GM12878 (cell line): ENCODE results near the gene FTO. TPM values are rescaled to one million over a fixed set of nuclear protein-coding genes. Genes with fewer than 3 reads are reported as not detected.

Experiments used
- ATAC-seq: fragments of 200-7000 bp; cut with Tn5 transposase; 3 replicates; pipeline ENCODE4 v1.9.1; 2020; ENCODE audit warnings: mild to moderate bottlenecking, moderate library complexity
- BruUV-seq: library from RNA; stranded (reverse); fragments of 400-500 nt; replicated peaks from 2 replicates; lab custom pipeline; 2021; lab: Mats Ljungman, UMichigan
- CTCF ChIA-PET: fragments of 300-600 bp; sonication (Branson Sonifier 250); formaldehyde crosslinking; extraction: SDS; loops from one replicate; lab custom pipeline; 2021; ENCODE audit warnings: inconsistent platforms; lab: Yijun Ruan, JAX
- POLR2A ChIA-PET: fragments of 350-600 bp; formaldehyde crosslinking; extraction: SDS; loops from one replicate; lab custom pipeline; 2021; ENCODE audit warnings: inconsistent platforms; lab: Charles Lee
- RAD21 ChIA-PET: fragments of 300-600 bp; sonication (Branson Sonifier 250); formaldehyde crosslinking; loops from one replicate; lab custom pipeline; 2023; ENCODE audit warnings: antibody characterized with exemption; ENCODE audit not compliant: unreplicated experiment; lab: Charles Lee
- SMC1A ChIA-PET: fragments of 300-600 bp; sonication (Branson Sonifier 250); formaldehyde crosslinking; loops from one replicate; lab custom pipeline; 2023; ENCODE audit not compliant: unreplicated experiment, uncharacterized antibody; lab: Charles Lee
- DNase-seq: peaks from one replicate; pipeline ENCODE4 v3.0.0-alpha.2; 2011; ENCODE audit warnings: low read depth, low spot score
- FAIRE-seq: peaks from 3 replicates; lab custom pipeline; 2011; peaks lifted over from hg19 to GRCh38; lab: Jason Lieb, UNC
- H2AFZ ChIP-seq: 2 replicates; pipeline ENCODE4 v1.6.0; 2011; ENCODE audit warnings: low read depth, low read length, control low read depth; ENCODE audit not compliant: control insufficient read depth
- H3K27ac ChIP-seq: 2 replicates; pipeline ENCODE4 v1.5.1; 2011; ENCODE audit warnings: control low read depth; ENCODE audit not compliant: control insufficient read depth, insufficient read depth
- H3K27me3 ChIP-seq, 2 experiments: replicated peaks in 1 of 2; 2 replicates each; pipeline versions ENCODE4 v1.6.0 to v1.6.1; 2011; ENCODE audit warnings: low read length in 1 of 2; ENCODE audit not compliant: control insufficient read depth in 2 of 2, insufficient read depth in 2 of 2
- H3K36me3 ChIP-seq, 2 experiments: 2 replicates each; pipeline ENCODE4 v1.5.1; 2011; ENCODE audit warnings: low read length in 1 of 2; ENCODE audit not compliant: control insufficient read depth in 2 of 2, insufficient read depth in 2 of 2
- H3K4me1 ChIP-seq: 2 replicates; pipeline ENCODE4 v1.6.1; 2011; ENCODE audit warnings: mild to moderate bottlenecking, low read length, moderate library complexity, mixed read lengths; ENCODE audit not compliant: control insufficient read depth, insufficient read depth
- H3K4me2 ChIP-seq: 2 replicates; pipeline ENCODE4 v1.6.0; 2011; ENCODE audit warnings: control low read depth; ENCODE audit not compliant: control insufficient read depth, insufficient read depth
- H3K4me3 ChIP-seq: fragments of 200-600 bp; sonication (generic); 2 replicates; pipeline ENCODE4 v1.5.1; 2016
- H3K79me2 ChIP-seq: 2 replicates; pipeline ENCODE4 v1.6.0; 2011; ENCODE audit warnings: low read length; ENCODE audit not compliant: control insufficient read depth, insufficient read depth
- H3K9ac ChIP-seq: 2 replicates; pipeline ENCODE4 v1.8.0; 2011; ENCODE audit warnings: low read length, control low read depth, mixed read lengths; ENCODE audit not compliant: control insufficient read depth, insufficient read depth
- H3K9me3 ChIP-seq: replicated peaks from 3 replicates; pipeline ENCODE4 v1.5.1; 2011; ENCODE audit warnings: mild to moderate bottlenecking, low read length; ENCODE audit not compliant: control insufficient read depth, insufficient read depth
- H4K20me1 ChIP-seq: 2 replicates; pipeline ENCODE4 v1.6.0; 2011; ENCODE audit not compliant: control insufficient read depth, insufficient read depth
- CREB1 ChIP-seq: IDR thresholded peaks from 2 replicates; pipeline ENCODE4 v1.6.1; 2012; ENCODE audit warnings: low read depth, mild to moderate bottlenecking, inconsistent platforms
- E2F4 ChIP-seq: IDR thresholded peaks from 2 replicates; pipeline ENCODE4 v1.6.1; 2012; ENCODE audit warnings: low read depth, low read length, improper control_type of control experiment
- EGR1 ChIP-seq, 2 experiments: IDR thresholded peaks; 1 replicate in 1 of 2; 2 replicates in 1 of 2; pipeline ENCODE4 v1.6.1; 2011 to 2012; ENCODE audit warnings: low read depth in 2 of 2, low read length in 2 of 2, borderline replicate concordance in 1 of 2, mild to moderate bottlenecking in 1 of 2, moderate library complexity in 1 of 2
- HDAC2 ChIP-seq: fragments of 200-600 bp; sonication (generic); IDR thresholded peaks from 2 replicates; pipeline ENCODE4 v1.6.1; 2017
- IKZF1 ChIP-seq: fragments of 450-650 bp; conservative IDR thresholded peaks from 2 replicates; pipeline ENCODE4 v1.6.1; 2017; ENCODE audit warnings: antibody characterized with exemption, mild to moderate bottlenecking
- NRF1 ChIP-seq: conservative IDR thresholded peaks from 2 replicates; pipeline ENCODE4 v1.6.1; 2011; ENCODE audit warnings: mild to moderate bottlenecking, low read depth, low read length, improper control_type of control experiment
- RB1 ChIP-seq: fragments of 450-650 bp; formaldehyde crosslinking; IDR thresholded peaks from 2 replicates; pipeline ENCODE4 v1.6.1; 2017; ENCODE audit warnings: mild to moderate bottlenecking, borderline replicate concordance
- RBBP5 ChIP-seq: fragments of 200-600 bp; sonication (generic); conservative IDR thresholded peaks from 2 replicates; pipeline ENCODE4 v1.6.1; 2016
- TCF7 ChIP-seq: IDR thresholded peaks from 2 replicates; pipeline ENCODE4 v1.6.1; 2014; ENCODE audit warnings: antibody characterized with exemption, borderline replicate concordance
- ZZZ3 ChIP-seq: IDR thresholded peaks from 2 replicates; pipeline ENCODE4 v1.6.1; 2011; ENCODE audit warnings: low read depth; ENCODE audit not compliant: control insufficient read depth, insufficient read length
- WGBS: methylation state at CpG from one replicate; pipeline ENCODE4 v1.1.6; 2016; ENCODE audit warnings: low lambda C conversion rate; ENCODE audit not compliant: insufficient replicate concordance, insufficient coverage; ENCODE audit errors: missing lambda C conversion rate; 5-methylcytosine and 5-hydroxymethylcytosine counted together
- in situ Hi-C: fragments of 300-500 bp; cut with MboI; formaldehyde crosslinking; loops from 9 replicates; pipeline ENCODE4 v1.14.3; 2018; ENCODE audit warnings: mixed read lengths
- intact Hi-C: fragments of 100-400 bp; cut with micrococcal nuclease; formaldehyde crosslinking; loops from one replicate; pipeline ENCODE4 v1.14.2; 2022; ENCODE audit not compliant: unreplicated experiment
- polyA plus RNA-seq, 11 experiments: library from polyadenylated mRNA; depleted of rRNA in 4 of 11; unstranded in 6 of 11; stranded (reverse) in 5 of 11; fragments of >200 nt; fragmentation: Nextera tagmentation in 4 of 11; fragmentation: Illumina TruSeq in 1 of 11; extraction: Ambion mirVana in 4 of 11; extraction: Trizol in 1 of 11; gene quantifications; 1 replicate in 1 of 11; 2 replicates in 10 of 11; pipeline versions ENCODE4 v1.2.1 to v1.2.3, GENCODE V29; 2011 to 2016; ENCODE audit warnings: inconsistent platforms in 2 of 11, missing spikeins in 2 of 11, low read depth in 1 of 11
- total RNA-seq, 4 experiments: library from RNA; depleted of rRNA in 3 of 4; stranded (reverse); fragments of >200 nt in 3 of 4; fragmentation: Illumina TruSeq in 1 of 4; extraction: Trizol in 1 of 4; gene quantifications; 2 replicates each; pipeline versions ENCODE4 v1.2.1 to v1.2.3, GENCODE V29; 2013 to 2021

The FTO gene
- total and polyA plus RNA-seq, 10 of the 15 experiments (the other 5 are each of a cell fraction or from before 2014, with no cell fraction given): 20.1 to 55.0 (median 47.0) TPM

GRCh38 chr16:53980675-53981074 is 276.7 kb downstream of the FTO start:
- ChIA-PET RAD21 (no interaction called here), CTCF (no interaction called here), SMC1A (interaction anchor here (1.0 kb wide), 1 partner anchor 21 kb away, joined by 4 read pairs; no protein-coding TSS in a partner anchor), POLR2A (no interaction called here)
- BruUV-seq: no TSS peak
- Histone ChIP-seq H3K36me3 (no peaks in the 10 kb centered on the region), H3K27me3 (no peaks in the 10 kb centered on the region), H2AFZ (no peak overlapping the region), H3K27ac (no peak overlapping the region), H3K9me3 (no peaks in the 10 kb centered on the region), H3K4me1 (no peaks in the 10 kb centered on the region), H3K4me2 (no peak overlapping the region), H4K20me1 (no peaks in the 10 kb centered on the region), H3K4me3 (no peak overlapping the region), H3K9ac (no peak overlapping the region), H3K79me2 (no peaks in the 10 kb centered on the region)
- DNase-seq: no peak
- TF ChIP-seq NRF1: no peak
- TF ChIP-seq RB1: no peak
- TF ChIP-seq HDAC2: no peak
- no peak for TF ChIP-seq E2F4
- no peak for TF ChIP-seq ZZZ3
- TF ChIP-seq IKZF1: no peak
- TF ChIP-seq EGR1 (IDR thresholded peaks at IDR 0.05; ENCODE audit: borderline replicate concordance in 1 of 2, low read depth in 2 of 2, low read length in 2 of 2): no peak
- TF ChIP-seq RBBP5: no peak
- TF ChIP-seq CREB1: no peak
- TF ChIP-seq TCF7: no peak
- in situ Hi-C loops: no loop called here
- WGBS: 99% methylated on average over 3 of the region's 3 CpGs
- FAIRE-seq: no peak
- intact Hi-C loops: no loop called here
- ATAC-seq: no peak
